Measurements from ENCODE around the gene CIAO2A.
A peak's percentile ranks its signal among the peaks of the same experiment; 100 is the strongest.
"Not testable (repeated sequence)": the region's sequence is repeated elsewhere in the genome, so short reads cannot be mapped to it uniquely, and the experiment has no call there.

CIAO2A gene, protein sequence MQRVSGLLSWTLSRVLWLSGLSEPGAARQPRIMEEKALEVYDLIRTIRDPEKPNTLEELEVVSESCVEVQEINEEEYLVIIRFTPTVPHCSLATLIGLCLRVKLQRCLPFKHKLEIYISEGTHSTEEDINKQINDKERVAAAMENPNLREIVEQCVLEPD

DNA sequence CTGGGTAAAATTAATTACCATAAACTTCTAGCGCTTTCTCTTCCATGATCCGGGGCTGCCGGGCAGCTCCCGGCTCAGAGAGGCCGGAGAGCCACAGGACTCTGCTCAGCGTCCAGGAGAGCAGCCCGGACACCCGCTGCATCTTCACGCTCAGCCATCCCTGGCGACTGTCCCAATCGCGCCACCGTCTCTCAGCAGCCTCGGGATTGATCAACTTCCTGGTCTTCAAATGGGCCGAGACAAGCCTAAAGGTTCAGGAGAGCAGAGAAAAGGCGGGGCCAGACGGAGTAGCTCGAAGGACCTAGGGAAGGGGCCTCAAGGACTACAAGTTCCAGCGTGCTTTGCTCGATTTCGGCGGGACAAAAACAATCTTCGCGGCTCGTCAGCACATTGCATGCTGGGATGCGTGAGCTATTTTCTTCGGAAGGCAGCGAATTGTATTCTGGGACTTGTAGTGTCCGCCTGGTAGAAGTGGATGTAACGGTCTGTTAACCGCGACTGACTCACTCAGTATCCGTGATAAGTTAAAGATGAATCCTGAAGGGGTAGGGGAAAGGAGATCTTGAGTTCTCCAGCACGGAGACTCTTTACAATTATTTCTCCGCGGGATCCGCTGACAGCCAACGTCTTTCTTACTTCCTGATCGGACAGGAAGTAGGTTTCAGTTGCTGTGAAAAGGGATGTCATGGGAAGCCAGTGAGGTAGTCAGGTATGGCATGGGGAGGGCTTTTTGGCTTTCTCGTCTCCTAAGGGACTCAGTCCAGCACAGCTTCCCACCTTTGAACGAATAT is at the start of gene CIAO2A:
Gene CIAO2A, minus strand, starts transcription at position 212 of the 791 bp plus-strand sequence. Its CDS starts 70 bp downstream, at position 142.
- peak; percentile 100 for DNase-seq

DNA sequence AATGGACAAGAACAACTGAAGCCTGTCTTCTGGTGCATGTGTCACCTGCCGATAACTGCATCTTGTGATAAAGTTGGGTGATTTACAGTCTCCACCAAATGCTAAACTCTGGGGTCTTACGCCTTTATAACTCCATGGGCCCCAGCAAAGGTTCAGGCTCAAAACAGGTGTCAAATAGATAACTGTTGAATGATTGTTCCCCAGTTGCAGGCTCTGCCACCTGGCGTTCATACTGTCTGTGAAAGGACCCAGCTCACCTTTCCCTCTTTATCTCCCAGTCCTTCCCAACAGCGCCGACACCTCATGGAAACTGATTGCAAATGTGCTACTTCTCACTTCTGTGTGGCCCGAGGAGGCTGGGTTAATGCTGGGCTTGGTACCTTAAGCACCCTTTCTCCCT is 49.6 kb upstream of the CIAO2A start:
- DNase-seq: no peak

DNA sequence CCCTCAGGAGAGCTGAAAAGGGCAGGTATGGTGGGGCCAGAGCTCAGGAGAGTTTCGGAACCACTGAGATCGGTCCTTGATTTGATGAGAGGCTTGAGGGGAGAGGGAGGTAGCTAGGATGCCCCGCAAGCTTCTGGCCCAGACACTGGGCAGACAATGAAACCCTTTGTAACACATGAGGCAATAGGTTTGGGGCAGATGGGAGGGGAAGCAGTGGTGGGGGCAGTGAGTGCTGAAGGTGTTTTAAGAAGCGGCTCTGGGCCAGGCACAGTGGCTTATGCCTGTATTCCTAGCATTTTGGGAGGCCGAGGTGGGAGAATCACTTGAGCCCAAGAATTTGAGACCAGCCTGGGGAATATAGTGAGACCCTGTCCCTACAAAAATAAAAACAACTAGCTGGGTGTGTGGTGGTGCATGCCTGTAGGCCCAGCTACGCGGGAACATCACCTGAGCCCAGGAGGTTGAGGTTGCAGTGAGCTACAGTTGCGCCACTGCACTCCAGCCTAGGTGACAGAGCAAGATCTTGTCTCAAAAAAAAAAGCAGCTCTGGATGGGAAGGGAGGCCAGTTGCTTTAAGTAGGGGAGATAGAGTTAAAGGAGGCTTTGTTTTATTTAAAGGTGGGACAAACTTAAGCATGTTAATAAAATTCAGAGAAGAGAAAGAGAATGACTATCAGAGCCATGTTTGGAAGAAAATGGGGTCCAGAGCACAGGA is 48.3 kb upstream of the CIAO2A start:
- no peak for DNase-seq

DNA sequence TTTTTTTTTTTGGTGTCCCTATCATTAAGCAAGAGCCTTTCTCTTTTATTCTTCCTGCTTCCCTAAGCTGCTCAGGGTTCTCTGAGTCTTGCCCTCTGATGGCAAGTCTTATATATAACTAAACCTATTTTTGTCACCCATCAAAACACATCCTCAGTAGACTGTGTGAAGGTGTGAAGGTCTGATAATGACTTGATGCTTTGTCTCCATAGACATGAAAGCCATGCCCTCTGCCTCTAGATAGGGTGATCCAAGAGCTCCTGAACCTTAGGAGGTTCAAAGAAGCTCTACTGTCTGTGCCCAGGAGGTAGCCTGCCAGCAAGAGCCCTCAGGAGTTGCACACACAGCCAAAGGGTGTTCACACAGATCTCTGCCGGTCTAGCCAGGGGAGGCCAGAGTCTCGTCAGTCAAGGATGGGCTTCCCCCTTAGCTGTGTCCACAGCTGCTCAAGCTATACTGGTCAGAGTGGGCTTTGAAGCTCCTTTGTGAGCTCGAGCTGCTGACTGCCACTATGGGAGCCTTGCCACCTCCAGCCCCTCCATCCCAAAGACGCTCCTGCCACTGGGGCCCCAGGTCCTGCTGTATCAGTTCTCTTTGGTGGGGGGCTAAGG is 44.8 kb upstream of the CIAO2A start:
- no peak for DNase-seq

DNA sequence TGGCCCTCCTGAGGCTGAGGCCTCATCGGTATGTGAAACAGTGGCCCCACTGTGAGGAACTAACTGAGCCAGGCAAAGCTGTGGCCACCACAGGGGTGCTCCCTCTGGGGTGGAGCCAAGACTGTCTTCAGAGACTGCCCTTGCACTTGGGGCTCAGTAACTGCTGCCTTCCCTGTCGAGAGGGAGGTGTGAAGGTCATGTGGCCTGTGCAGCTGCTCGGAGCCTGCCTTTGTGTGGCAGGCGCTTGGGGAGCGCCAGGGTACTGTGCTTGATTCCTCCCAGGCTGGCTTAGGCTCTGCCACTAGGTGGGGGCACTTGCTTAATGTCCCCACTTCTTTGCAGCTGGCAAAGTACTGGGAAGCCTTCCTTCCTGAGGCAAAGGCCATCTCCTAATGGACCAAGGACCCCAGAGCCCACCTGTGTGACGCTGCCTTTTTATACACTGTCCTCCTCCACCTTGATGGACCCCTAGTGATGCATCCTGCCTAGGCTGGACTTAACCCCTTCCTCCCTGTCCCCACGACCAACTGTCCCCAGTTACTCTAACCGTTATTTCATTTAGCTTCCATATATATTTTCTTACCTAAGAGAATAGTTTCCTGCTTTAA is 43.7 kb upstream of the CIAO2A start:
- DNase-seq: no peak

DNA sequence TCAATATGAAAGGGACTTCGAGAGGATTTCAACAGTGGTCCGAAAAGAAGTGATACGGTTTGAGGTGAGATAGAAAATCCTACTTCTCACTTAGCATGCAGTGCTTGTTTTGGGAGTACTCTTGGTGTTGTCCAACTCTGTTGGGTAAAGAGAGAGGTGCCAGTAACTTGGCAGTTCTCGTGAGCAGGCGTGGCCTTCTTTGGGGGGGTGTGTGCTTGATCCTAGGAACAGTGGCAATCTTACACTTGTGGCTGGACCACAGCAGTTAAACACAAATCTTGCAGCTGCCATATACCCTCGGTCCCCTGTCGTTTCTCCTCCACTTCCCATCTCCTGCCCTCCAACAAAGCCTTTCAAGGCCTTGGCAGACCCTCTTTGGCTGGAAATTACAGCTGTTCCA is 42.7 kb upstream of the CIAO2A start:
- DNase-seq: no peak

DNA sequence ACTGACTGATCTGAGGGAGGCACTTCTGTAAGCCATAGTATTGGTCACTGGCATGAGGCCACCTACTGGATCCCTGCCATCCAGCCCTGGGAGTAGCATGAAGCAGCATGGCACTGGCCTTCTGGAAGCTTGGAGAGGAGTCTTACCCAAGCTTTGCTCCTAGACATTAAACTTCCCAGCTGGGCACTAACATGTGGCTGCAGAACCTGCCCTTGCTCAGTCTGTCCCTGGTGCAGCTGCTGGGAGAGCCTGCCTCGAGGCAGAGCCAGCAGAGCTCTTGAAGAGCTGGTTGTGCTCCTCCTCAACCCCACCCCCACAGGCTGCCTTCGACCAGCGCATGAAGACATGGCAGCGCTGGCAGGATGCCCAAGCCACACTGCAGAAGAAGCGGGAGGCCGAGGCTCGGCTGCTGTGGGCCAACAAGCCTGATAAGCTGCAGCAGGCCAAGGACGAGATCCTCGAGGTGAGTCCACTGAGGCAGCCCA is 40.7 kb upstream of the CIAO2A start:
- DNase-seq: no peak

DNA sequence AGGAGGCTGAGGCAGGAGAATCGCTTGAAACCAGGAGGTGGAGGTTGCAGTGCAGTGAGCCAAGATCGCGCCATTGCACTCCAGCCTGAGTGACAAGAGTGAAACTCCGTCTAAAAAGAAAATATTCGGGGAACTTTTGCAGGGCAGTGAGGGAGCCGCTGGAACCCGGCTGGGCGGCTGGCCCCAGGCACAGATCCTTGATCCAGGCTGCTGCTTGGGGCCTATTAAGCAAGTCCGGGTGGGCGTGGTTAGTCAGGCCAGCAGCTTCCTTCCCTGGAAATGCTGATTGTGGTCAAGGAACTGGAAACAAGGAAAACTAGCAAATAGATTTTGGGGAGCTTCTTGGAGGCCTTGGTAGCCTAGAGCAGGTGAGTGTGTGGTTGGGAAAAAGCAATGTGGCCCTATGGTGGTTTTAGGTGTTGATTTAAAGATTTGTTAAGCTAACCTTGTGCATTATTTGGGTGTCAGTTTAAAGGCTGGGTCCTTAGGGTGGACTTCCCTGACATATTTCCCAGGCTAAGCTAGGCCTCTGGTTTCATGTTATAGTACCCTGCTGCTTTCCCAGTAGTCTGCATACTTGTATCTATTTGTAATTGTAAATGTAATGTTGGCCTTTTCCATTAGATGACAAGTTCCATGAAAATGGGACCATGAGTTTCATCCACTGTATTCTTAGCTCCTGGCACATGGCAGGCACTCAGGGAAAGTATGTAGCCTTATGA is 40.1 kb upstream of the CIAO2A start:
- DNase-seq: no peak

DNA sequence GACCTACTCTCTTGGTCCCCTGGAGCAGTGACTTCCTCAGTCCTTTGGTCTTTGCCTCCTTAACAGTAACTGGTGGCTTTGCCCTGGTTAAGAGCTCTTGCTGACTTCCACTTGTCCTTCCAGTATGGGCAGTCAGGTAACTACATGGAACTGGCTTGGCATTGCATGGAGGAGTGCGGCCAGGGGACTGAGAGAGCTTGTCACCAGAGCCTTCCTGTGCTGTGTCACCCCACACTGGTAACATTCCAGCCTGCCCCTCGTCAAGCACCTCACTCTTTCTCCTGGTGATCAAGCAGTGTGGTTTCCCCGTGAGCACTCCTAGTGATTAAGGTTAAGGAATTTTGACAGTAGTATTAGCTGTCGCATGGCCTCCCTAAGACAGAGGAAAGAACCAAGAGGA is 38.6 kb upstream of the CIAO2A start:
- DNase-seq: no peak

DNA sequence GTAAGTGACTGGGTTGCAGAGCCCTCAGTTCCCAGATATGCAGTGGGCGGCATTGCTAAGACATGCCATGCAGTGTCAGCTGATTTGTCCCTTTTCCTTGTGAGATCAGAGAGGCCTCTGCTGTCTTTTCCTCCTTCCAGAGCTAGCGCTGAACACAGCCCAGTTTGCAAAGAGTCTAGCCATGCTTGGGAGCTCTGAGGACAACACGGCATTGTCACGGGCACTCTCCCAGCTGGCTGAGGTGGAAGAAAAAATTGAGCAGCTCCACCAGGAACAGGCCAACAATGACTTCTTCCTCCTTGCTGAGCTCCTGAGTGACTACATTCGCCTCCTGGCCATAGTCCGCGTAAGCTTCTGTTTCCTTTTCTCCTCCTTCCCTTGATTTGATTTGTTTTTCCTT is 37.9 kb upstream of the CIAO2A start:
- no peak for DNase-seq

DNA sequence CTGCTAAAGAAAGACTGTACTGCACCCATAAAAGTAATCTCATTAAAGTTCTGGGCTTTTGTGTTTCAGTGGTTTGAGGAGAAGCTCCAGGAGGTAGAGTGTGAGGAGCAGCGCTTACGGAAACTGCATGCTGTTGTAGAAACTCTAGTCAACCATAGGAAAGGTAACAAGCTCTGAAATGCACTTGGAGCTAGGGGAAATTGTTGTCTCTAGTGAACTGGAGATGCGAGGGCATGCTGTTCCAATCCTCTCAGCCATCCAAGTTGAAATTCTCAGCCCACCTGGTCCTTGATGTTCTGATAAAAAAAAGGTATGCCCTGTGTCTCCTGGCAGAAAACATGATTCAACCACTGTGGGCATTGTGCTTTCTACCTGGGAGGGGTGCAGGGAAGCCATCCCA is 36.5 kb upstream of the CIAO2A start:
- DNase-seq: no peak

DNA sequence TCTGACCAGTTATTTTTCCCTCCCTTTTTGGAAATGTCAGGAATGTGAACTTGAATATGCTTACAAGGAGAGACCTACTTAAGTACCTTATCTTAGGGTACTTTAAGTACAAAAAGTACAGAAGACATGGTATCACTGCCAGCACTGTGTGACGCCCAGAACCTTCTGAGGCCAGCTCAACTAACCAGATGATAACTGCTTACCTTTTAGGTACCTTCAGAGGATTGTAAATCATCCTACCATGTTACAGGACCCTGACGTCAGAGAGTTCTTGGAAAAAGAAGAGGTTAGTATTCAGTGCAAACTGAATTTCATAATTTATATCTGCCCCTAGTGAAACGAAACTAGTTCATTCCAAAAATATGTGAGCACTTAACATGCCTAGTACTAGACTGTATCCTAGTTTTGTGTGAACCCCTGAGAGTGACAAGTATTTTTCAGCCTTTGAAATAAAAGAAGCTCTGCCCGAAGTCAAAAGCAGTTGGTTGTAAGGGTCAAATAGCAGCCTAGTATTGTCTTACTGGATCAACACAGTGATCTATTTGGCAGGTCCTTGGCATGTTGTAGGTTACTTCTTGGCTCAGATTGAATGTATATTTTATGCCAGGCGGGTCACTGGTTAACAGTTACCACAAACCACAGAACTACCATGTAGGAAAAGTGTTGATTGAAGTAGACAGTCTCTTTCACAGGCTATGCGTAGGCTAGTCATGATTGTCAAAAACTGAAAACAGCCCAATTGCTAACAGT is 34.1 kb upstream of the CIAO2A start:
- no peak for DNase-seq

DNA sequence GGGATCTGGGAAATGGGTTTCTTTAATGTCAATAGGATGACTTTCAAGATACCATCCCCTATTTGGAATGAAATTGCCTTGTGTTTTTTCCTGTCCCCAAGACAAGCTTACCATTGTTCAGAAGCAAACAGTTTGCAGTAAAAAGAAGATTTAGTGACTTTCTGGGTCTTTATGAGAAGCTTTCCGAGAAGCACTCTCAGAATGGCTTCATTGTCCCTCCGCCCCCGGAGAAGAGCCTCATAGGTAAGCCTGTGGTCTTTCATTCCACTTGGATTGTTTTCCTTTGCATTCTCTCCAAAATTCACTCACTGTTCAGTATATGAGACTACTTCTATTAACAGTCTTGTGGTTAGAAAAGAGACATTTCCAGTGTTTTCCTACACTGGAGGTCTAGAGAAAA is 32.3 kb upstream of the CIAO2A start:
- no peak for DNase-seq

DNA sequence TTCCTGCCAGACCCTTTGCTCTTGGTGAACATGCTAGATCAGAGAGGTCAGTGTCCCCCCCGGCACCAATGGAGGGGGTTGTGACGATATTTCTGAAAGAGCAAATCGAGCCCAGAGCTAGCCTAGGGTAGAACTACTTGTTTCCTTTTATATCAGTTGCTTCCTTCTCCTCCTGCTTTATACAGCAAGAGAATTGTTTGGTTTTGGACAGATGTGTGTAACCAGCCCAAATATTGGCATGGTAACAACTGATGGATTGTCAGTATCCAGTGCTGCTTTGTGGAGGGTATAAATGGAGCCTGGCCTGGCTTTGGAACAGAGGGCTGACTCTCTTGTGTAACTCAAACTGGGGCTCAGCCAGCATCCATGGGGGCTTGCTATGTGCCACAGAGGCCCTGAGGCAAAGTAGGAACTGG is 29.3 kb upstream of the CIAO2A start:
- DNase-seq: no peak

DNA sequence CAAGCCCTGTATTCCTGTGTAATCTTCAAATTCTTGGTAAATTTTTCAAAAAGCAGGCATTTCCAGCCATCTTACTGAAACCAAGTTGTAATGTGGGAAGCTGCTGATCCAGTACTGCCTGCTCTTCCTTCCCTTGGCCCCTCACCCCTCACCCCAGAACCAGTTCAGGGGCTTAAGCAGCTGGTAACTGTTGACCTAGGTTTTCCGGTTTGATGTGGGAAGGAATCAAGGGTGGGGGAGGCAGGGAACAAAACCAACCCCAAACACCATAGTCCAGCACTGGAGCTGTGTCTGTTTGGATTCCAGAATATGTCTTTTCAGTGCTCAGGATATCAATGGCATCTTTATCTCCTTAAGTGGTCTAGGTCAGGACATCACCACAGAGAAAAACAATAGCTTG is 28.8 kb upstream of the CIAO2A start:
- no peak for DNase-seq

DNA sequence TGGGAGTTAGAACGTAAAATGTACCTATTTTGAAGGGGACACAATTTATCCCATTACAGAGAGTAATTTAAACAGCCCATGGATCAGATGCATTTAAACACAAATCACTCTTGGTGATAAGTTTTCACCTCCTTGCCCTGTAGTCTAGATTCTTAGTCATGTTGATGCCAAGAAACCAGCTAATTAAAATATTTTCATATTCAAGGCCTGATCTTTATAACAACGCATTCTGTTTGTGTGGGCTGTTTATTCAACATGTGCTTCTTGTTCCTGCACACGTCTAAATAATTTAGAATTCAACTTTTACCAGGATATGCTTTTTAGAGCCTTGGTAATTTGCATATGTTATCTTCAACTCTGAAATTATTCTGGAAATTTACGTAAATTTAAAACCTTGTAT is 28.0 kb upstream of the CIAO2A start:
- no peak for DNase-seq

DNA sequence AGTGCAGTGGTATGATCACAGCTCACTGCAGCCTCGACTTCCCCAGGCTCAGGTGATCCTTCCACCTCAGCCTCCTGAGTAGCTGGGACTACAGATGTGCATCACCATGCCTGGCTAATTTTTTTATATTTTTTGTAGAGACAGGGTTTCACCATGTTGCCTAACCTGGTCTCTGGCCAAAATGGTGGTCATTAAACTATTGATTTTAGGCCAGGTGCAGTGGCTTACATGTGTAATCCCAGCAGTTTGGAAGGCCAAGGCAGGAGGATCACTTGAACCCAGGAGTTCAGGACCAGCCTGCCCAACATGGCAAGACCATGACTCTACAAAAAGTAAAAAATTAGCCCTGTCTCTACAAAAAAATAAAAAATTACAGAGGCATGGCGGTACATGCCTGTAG is 26.7 kb upstream of the CIAO2A start:
- DNase-seq: not testable (repeated sequence)

DNA sequence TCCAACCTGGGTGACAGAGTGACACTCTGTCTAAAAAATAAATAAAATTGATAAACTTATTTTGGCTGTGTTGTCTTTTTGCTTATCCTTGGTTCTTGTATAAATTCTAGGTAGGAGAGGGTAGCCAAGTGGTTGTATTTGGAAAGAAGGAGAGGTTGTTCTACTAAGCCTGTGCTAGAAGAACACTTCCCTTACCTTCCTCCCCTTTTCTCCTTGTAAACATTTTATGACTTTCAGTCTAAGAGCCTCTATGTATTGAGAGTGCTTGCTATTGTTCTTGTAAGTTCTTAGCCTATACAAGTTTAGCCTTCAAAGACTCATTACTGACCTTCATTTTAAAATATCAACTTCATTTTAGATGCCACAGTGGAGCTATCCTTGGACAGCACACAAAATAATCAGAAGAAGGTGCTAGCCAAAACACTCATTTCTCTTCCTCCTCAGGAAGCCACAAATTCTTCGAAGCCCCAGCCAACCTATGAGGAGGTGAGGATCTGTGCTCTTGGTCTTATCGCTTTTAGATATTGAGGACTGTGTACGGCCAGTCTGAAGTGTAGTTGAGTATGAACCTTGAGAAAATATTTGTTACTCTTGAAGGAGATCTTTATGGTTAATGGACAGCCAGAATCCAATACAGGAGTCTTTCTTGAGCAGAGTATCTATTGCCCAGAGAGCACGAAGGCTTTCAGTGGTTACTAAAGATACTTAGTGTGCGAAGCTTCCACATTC is 24.3 kb upstream of the CIAO2A start:
- no peak for DNase-seq

DNA sequence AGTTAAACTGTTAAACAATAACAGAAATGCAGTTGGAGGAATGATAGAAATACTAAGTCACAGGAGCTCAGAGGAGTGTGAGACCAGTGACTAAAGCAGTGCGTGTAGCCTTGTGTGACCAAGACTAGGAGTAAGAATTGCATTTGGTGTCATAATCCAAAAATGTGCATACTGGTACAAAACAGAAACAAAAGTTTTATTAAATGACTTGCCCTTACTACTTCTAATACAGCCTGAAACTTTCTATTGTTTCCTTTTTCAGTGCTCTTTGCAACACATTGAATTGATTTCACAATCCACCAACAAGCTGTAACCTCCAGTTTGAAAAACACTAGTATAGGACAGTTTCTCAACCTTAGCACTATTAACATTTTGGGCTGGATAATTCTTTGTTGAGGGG is 19.3 kb upstream of the CIAO2A start:
- no peak for DNase-seq

DNA sequence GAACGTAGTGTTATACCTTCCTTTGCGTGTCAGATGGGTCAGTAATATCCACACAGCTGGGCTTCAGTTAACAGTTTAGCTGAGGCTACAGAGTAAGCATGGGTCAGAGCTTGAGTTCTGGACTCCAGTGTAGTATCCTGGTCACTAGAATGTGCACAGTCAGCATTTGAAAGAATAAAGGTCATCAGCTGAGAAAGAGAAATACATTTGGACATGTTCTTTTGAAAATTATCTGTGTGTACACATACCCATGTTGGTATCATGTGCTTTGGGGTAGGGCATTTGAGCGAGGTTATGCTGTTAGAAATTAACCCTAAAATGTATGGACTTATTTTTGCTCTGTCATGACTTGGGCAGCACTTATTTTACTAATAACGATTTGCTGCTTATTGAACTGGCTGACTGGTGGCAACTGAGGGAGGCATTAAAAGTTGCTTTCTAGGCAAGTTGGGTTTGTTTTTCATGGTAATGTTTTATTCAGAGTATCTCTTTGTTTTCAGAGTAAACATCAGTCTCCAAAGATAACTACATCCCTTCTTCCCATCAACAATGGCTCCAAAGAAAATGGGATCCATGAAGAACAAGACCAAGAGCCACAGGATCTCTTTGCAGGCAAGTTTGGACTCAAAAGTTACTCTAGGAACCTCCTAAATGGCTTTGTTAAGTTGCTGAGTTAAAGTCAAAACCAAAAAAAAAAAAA is 18.6 kb upstream of the CIAO2A start:
- DNase-seq: no peak
